GM18868 (cell line): ENCODE measurements around the gene MGRN1.

Experiments used
- ATAC-seq: cut with Tn5 transposase; IDR thresholded peaks from one replicate; pipeline ENCODE4 v1.9.1; 2021; ENCODE audit warnings: mild to moderate bottlenecking, moderate library complexity; ENCODE audit not compliant: unreplicated experiment

Gene MGRN1

DNA sequence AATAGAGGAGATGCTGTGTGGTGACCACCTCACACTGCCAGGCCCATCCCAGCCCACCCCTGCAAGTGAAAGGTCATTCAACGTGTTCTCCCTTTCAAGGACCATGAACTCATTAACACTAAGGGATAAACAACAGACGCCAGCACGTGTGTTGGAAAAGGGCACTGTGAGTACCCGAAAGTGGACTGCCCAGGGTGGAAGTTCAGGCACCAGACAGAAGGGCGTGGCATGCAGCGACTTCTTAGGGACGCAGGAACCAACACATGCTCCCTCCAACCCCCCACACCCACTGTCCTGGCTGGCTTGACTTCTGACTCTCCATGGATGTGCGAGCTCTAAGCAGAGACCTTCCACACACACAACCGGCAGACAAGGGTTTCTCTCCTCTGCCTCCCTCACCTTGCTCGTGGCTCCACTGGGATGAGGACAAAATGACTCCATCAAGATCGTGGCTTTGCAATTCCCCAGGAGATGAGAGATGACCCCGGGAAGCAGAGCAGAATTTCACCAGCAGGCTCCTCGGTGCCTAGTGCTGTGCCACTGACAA lies 20.9 kb upstream of the MGRN1 start:
- no peak for ATAC-seq

DNA sequence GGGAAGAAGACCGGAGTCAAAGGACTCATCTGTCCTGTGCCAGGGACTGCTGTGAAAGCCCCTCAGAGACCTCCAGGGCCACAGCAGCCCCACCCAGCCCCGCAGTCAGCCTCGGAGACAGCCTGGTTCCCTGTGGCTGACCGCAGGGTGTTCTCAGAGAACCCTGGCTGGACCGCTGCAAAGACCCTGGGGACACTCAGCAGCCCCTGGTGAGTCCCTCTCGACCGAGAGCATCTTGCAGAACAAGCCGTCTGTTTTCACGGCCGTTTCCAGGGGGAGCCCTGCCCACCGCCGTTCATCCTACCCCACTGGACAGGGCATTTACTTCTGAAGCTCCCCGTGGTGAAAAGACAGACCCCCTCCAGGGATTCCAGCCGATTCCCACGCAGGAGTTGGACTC lies 20.2 kb upstream of the MGRN1 start:
- ATAC-seq, result no peak

DNA sequence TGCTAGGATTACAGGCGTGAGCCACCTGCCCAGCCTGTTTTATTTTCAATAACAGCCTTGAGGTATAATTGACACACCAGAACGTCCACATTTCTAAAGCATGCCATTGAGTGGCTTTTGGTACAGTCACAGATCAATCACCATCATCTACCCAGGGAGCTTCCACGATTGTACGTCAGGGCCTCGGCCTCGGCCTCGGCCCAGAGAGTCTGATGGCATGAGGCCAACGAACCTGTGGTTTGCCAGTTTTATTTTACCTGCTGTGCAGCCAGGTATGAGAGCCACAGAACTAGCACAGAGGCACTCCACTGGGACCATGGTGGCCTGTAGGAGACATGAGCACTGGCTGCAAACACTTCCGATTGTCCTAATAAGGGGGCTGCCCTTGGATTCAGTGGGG lies 18.3 kb upstream of the MGRN1 start:
- ATAC-seq, result no peak

DNA sequence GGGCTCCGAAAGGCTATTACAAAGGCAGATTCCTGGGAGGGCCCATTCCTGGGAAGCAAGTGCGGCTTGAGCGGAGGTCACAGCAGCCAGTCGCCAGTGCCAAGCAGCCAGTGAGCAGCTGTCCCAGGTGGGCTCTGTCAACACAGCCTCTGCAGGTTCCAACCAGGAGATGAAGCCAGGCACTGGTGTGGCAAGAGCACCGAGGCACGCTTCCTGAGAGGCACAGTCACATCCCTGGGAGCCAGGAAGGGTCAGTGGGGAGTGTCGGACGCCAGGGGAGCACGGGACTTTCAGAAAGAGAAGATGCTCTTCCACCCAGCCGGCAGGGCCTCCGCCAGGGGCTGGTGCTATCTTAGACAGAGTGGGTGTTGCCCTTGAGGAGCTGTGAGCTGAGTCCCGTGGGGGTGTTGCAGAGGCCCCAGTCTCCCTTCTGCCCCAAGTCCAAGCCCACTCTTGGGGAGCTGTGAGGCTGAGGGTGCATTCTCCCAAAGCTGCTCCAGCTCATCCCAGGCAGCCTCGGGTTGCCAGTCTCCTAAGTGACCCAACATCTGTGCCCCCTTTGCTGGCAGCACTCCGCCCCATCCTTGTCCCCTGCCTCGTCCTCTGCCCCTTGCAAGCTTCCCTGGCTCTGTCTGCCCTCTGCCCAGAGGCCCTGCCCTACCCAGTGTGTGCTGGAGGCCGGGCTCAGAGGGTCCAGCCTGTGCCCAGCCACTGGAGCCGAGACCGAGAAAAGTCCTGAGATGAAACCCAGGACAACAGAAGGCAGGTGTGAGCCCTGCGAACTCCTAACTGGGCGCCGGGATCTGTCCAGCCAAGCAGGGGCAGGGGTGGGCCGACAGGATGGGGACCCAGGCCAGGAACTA lies 16.6 kb upstream of the MGRN1 start:
- no peak for ATAC-seq

DNA sequence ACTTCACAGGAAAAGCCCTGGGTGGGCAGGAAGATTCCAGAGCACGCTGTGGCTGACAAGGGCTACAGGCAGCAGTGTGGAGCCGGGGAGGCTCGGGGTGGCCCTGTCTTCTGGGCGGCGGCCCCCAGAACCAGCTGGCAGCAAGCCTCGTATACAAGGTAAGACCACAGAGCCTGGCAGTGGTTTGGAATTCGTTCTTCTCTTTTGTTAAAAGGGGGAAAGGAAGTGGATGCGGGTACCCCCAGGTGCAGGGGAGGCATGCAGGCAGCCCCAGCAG lies 16.0 kb upstream of the MGRN1 start:
- no peak for ATAC-seq

DNA sequence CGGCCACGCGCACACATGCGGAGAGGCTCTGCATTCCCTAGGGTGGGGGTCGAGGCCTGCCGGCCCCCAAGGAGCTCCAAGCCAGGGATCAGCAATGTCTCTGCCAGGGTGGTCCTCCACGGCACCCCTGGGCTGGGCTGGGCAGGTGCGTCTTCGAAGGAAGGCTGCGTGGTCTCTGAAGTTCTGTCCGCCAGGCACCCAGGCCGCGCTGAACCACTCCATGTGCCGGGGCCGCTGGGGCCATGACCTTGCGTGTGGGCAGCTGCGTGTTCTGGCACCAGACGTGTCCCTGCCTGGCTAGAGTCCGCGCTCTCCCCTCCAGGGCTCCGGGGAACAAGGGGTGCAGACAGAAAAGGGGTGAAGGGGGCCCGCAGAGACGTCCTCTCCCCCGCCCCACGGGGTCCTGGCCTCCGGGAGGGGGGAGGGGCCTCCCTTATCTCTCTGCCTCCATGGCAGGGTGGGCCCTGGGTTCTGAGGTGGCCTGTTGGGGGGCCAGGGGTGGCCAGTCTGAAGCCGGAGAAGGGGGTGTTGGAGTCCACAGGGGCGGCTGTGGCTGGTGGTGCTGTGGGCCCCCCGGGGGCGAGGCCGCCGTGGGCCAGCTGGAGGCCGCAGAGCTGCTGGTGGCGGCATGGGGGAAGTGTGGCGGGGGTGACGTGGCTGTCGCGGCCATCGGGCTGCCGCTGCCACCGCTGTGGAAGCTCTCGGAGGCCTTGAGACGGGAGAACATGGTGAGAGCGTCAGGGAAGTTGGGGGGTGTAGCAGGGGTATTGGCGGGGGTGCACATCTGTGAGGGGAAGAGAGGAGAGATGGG lies 15.2 kb upstream of the MGRN1 start:
- no peak for ATAC-seq

DNA sequence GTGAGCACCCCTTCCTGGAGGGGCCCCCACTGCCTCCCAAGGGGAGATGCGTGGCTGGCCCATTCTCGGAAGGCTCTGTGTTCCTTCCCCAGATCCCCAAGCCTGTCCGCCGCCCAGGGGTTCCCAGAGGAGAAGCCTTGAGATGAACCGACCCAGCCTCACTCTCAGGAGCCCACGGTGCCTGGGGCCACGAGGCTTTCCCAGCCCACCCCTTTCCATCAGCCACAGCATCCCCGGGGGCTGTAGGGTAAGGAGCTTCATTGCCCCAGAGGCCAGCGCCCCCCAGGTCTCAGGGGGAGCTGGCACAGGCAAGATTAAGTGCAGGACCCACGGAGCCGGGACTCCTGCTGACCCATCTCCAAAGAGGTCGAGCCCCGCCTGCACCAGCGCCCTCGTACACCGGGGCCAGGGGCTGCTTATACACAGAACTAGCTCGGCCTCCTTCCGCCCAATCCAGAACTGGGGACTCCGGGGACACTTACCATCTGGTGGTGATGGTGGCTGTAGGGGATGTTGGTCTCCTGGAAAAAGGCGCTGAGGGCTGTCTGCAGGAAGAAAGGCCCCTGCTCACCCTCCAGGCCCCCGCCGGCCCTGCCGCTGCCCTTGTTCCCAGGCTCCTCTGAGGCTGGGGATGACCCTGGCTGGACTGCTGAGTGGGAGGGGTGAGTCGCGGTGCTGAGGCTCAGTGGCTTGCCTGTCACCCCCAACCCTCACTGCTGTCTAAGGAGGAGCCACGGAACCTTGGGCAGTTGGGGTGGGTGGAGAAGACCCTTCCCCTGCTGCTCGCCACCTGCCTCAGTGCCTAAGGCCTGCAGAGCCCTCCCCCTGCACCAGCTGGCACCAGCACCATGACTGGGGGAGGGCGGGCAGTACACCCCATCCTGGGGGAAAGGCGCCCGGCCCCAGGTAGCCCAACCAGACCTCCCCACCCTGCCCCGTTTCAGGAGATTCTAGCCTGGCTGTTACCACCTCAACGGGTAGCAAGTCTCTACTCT lies 14.3 kb upstream of the MGRN1 start:
- no peak for ATAC-seq

DNA sequence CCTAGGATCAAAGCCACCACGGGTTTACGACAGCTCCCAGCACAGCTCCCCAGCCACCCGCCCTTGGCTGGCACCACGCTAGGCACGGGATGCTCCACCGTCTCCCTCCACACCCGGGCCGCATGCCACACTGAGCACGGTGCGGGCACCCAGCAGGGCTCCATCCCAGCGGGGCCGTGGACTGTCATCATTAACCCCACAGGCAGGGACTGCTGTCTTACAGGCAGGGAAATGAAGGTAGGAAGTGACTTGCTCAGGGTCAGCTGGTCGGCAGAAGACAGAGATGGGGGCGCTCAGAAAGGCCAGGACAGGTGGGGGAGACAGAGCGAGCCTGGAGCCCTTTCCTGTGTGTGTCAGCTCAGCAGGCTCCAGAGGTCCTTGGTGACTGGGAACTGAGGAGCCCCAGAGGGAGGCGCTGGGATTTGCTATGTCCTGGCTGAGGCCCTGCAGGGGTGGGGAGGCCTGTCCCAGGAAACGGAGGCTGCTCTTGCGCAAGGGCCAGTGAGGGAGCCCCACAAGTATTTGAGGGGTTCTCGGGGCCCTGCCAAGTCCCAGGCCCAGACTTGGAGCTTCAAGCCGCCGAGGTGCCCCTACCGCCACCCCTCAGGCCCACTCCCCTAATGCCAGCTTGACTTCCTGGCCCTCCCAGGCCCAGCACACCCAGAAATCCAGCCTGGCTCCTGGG lies 13.1 kb upstream of the MGRN1 start:
- no peak for ATAC-seq

DNA sequence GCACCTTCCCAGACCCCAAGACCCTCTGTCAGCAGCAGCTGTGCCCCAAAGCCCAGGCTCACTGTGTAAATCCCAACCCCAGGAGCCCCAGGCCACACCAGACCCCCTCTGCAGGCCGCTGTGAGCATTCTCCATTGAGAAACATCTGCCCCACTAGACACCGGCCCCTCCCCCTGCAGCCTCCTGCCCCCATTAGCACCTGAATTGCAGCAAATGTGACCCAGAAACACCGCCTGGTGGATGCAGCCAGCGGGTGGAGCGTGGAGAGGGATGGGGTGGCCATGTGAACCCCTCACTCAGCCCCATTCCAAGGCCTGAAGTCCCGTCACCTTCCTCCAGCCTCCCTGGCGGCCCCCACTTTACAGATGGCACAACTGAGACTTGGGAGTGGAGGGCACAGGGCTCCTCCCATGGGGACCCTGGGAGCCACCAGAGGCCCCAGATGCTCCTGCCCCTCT lies 12.1 kb upstream of the MGRN1 start:
- ATAC-seq, result no peak

DNA sequence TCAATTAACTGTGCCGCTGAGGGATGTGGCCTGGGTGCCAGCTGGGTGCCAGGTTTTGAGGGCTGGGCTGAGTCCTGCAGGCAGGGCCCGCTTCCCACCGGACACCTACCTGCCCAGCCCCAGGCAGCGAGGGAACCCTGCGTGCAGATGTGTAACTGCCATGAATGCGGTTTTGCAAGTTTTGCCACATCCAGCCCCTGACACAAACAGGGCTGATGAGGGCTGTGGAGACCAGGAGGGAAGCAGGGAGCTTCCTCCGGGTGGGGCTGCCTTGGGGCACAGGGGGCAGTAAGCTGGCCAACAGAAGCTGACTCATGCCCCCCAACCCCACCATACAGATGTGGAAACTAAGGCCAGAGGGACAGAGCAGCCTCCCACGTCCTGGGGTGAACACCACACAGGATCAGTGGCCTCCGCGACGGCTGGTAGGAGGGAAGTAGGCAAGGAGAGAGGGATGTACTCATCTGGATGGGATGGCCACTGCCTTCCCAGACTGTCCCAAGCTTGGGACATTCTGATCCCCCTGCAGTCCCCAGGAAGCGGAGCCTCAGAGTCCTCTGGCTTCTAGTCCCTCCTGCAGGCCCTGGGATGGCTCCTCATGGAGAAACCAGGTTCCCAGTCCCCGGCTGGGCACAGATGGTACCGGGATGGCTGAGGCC lies 11.5 kb upstream of the MGRN1 start:
- no peak for ATAC-seq

DNA sequence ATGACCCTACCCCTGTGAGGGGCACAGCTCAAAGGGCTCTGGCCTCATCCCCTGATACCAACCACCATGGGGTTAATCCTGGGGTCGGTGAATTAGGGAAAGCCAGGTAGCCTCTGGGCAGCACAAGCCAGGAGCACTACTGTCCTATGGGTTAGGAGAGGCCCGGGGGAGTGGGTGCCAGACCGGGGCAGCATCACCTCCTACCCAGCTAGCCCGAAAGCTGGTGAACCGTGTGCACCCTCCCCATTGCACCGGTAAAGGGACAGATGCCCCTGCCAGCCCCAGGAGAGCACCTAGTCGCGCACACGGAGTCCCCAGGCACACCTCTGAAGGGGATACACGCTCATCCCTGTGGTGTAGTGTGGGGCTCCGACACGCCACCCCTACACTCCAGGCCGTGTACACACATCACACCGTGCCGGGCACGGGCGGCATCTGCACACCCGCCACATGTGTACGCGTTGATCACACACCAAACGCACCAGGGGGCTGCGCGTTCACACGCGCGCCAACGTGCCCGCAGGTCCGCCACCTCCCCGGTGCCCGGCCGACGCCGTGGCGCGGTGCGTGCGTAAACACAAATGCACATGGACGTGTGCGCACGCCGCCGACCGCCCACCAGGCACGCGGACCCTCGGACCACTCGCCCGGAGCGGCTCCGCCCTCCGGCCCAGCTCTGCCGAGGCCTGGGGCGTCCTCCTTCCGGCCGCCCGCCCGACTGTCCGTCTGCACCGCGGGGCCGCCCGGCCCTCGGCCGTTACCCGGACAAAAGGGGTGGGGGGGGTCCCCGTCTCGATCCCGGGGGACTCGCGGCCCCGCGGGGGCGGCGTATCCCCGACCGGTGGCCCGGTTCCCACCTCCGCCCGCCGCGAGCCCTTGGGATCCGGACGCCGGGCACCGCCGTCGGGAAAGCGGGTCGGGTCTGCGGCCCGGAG lies 10.7 kb upstream of the MGRN1 start:
- ATAC-seq, result no peak

DNA sequence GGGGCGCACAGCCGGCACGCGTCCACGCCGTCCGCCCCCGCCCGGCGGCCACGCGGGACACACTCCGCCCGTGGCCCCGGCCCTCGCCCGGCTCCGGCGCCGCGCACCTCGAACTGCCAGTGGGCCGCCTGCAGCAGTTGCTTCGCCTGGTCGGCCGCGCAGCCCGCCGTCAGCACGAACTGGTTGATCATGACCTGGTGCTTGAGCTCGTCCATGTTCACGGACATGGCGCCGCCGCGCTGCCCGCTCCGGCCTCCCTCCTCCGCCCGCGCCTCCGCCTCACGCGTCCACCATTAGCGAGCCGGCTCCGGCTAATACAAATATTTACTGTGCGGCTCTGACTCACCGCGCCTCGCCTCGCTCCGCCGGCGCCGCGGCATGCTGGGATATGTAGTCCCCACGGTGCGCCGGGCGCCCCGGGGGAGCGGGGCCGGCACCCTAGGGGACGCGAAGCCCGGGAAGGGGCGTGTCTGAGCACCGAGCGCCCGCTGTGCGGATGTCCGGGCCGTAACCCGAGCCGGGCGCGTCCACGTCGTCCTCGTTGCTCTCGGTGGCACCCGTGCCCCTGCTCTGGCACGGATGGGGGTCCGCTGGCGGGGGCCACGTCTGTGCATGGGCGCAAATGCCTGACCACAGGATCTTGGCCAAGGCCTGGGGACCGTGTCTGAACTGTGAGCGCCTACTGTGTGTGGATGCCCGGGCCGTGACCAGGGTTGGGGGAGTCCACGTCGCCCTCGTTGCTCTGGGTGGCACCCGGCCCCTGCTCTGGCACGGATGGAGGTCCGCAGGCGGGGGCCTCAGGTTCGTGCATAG lies 9.8 kb upstream of the MGRN1 start, which contains the start of gene UBALD1:
Gene UBALD1 (minus strand): TSS at position 318 of the 813 bp plus-strand sequence. CDS start 91 bp downstream, at position 227.
- ATAC-seq, result peak; percentile 62

DNA sequence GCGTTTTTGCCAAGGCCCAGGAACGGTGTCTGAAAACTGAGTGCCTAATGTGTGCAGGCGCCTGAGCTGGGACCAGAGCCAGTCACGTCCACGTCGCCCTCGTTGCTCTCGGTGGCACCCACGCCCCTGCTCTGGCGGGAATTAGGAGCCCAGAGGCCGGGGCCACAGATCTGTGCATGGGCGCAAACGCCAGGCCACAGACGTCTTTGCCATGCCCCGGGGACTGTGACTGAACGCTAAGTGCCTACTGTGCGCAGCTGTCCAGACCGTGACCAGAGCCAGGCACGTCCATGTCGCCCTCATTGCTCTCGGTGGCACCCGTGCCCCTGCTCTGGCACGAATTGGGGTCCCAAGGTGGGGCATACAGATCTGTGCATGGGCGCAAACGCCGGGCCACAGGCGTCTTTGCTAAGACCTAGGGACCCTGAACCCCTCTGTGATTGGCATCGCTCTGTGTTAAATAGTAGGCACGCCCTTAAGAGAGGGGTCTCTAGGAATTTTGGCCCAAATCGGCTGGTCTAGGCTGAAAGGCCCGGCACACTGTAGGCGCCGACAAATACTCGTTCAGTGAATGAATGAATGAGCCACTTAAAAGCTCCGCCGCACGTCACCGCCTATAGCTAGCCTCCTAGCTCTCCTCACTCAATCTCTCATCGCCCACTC lies 9.1 kb upstream of the MGRN1 start:
- no peak for ATAC-seq

DNA sequence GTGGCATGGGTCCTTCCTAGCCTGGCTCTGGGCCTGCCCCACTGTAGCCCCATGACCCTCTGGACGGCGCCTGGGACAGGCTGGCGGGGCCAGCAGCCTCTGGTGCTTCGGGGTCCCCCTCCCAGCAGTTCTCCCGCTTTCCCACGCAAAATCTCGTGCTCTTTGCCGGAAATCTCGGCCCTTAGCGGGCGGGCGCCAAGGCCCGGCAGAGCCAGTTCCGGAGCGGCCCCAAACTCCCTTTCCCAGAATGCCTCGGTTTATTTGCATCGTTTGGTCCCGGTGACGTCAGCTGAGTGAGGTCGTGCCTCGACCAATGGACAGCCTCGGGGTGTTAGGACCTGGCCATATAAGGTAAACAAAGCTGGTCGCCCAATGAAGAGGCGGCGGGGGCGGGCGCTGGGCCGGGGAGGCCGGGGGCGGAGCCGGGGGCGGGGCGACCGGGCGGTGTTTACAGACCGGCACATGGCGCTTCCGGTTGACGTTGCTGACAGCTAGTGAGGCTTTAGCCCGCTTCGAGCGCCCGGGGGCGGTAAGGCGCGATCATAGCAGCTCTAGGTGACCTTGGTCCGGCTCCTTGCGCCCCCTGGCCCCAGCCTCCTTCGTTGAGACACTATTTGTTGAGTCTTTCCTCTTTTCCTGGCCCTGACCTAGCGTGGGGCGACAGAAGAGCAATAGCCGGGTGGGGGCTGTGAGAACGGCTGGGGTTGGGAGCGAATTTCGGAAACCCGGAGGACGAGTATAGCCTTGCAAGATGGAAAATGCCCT lies 8.4 kb upstream of the MGRN1 start:
- ATAC-seq, result peak; percentile 81

DNA sequence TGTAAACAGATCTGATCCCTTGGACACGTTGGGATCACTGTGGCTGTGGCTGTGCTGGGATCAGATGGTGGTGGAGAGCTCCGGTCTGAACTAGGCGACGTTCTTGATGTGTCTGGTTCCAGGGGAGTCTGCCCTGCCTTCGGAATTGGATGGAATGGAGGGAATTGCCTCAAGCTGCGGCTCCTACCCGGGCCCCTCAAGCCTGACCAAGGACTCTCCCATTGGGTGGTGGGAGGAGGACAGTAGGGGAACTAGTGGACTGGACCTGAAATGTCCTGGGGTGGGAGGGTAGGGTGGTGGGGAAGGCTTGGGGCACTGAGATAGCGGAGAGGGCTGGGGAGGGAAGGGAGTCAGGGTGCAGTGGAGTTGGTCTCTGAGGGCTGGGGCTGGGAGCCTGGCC lies 6.7 kb upstream of the MGRN1 start:
- ATAC-seq, result no peak

DNA sequence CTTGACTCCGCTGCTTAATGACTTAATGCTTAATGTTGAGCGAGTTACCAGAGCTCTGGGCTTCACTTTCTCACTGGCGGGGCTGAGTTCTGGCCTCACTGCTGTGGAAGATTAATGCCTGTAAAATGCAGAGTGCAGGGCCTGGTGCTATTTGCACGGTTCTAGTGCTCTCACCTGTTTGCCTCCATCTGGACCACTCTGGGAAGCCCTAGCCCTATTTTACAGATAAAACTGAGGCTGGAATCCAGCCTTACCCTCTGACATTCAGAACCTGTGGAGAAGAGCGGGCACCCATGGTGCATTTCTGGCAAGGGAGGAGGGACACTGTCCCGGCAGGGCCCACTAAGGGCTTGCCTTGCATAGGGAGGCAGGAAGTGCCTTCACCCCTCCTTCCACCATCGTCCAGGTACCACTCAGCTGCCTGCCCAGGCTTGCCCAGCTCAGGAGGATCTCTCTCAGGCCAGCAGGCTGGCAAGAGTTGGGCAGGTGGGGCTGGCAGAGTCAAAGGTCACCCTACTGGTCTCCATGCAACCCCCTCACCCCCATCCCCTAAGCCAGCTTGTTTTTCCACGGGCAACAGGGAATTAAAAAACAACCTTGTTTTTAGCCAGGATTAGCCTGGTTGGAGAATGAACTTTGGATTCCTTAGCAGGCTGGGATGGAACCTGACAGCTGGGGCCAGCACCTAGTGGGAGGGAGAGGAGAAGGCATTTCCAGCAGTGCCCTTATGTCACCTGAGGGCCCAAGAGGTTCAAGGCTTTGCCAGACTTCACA lies 5.8 kb upstream of the MGRN1 start:
- ATAC-seq, result no peak
